HG02970 (cell line): ENCODE results near the gene TENM3.

ENCODE experiments used
- ATAC-seq: cut with Tn5 transposase; IDR thresholded peaks from one replicate; pipeline ENCODE4 v1.9.1; 2021; ENCODE audit warnings: mild to moderate bottlenecking, moderate library complexity, moderate number of reproducible peaks; ENCODE audit not compliant: unreplicated experiment, low FRiP score

TENM3 gene

DNA sequence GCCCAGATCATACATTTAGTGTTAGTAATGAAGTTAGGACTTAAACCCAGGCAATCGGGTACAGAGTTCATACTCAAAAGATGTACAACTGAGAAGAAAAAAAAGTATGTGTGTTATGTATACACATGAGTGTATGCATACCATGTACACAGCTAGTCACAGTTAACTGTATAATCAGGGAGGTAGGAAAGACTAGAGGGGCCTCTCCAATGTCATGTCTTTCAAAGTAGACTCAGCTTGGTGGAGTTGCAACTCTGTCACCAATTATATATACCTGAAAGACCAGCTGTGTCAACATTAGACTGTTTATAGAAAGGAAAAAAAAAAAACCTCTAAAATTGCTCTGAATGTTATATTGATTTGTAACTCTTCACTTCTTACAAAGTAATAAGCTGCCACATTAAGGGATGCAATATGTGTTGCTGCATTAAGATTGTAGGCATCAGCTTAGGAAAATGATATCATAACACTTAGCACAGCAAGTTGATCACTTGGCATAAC, 506.5 kb downstream of the TENM3 start:
- ATAC-seq = no peak

DNA sequence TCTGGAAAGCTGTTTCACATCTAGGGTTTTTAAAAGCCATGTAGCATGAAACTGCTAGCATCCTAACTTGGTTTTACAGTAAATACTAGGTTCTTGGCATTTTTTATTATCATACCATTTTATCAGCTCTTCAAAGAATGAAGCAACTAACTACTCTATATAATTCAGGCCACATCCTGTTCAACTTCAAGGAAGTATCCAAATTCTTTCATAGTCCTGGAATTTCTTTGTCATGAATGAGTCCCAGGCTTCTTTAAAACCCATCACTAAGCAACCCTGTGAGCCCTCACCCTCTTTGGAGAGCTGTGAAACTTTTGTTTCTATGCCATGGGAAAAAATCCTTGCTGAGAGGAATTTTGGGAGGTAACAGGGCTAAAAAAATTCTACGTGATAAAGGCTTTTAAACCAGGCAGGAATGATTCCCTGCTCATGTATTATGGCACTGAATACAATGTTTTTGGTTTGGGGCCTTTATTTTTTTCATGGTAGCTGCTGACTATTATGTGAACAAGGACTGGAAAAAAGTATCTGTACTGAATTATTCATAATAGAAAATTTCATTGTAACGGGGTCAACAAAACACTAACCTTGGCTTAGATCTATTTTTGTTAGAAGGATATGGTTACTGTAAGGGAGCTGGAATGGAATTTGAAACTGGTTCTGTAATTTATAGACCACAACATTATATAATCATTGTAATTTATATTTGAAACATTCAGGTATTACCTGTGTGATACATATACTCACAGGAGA, 509.1 kb downstream of the TENM3 start:
- no peak for ATAC-seq

- no peak for ATAC-seq
Measured at GRCh38 chr4:182754895-182755294, 511.7 kb downstream of the TENM3 start.

- ATAC-seq = no peak
Measured at GRCh38 chr4:182756161-182756690, 513.0 kb downstream of the TENM3 start.

- ATAC-seq = no peak
Measured at GRCh38 chr4:182758273-182758672, 515.1 kb downstream of the TENM3 start.

GRCh38 chr4:182760551-182761043, 517.4 kb downstream of the TENM3 start:
- no peak for ATAC-seq

DNA sequence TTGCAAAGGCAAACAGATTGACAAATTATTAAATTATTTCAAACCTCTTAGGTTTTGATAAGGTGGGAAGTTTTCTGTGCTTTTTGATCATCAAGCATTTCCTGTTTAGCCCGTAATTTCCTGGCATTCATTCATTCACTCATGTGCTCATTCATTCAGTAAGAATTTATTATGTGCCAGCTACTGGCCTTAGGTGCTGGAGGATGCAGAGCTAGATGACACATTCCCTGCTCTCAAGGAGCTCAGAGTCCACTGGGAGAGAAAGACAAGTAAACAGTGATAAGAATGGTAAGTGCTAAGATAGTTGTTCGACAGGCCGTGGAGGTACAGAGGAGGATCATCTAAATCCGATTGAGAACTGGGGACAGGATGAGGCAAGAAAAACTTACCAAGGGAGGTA, 520.9 kb downstream of the TENM3 start:
- no peak for ATAC-seq

DNA sequence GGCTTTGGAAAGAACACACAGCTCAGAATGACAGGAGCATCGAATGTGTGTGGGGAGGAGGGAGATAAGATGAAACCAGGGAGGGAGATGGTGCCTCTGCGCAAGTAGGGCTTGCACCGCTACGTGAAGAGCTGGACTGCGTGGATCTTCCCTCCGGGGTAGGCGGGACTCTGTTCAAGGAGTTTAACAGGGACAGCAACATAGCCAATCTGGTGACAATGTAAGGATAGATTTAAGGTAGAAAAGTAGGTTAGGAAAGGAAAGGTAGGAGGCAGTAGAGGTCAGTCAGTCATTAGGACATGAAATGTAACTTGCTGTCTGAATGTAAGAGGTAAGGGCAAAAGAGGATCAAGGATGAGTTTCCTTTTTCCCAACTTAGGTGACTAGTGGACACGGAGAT, 521.4 kb downstream of the TENM3 start:
- ATAC-seq = no peak

- no peak for ATAC-seq
Measured at GRCh38 chr4:182765987-182766856, 523.0 kb downstream of the TENM3 start.

GRCh38 chr4:182766857-182767250, 523.7 kb downstream of the TENM3 start:
- ATAC-seq = no peak

- ATAC-seq = no peak
Measured at GRCh38 chr4:182768838-182769237, 525.6 kb downstream of the TENM3 start.

DNA sequence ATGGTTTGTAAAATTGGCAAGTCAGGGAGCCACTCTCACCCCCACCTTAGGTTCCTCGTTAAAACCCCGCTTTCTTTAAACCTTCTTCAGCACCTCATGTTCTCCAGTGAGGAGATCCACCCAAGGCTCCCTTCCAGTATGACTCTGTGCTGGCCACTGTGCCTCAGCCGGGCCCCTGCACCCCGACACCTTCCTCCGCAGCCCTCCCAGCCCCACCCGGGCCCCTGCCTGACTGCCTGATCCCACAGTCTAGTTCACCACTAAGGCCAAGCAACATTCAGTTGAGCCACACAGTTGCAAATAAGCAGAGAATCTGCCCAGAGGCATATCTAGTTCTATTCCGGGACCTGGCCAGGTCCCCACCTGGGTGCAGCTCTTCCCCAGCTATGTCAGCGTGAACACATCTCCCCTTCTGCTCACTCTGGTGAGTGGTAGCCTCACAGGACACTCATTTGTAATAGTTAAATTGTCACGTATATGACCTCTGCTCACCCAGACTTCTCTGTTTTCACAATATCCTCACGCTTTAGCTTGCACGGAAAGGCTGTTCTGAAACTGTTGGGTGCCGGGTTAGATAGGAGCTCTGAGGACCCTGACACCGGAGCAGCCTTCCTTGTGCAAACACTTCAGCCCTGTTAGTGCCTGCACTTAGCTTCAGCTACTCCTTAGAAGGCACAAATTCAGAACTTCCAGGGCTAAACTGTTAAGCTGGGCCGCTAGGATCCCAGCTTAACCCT, 527.2 kb downstream of the TENM3 start:
- ATAC-seq = no peak

- ATAC-seq = no peak
Measured at GRCh38 chr4:182770996-182771514, 527.9 kb downstream of the TENM3 start.

DNA sequence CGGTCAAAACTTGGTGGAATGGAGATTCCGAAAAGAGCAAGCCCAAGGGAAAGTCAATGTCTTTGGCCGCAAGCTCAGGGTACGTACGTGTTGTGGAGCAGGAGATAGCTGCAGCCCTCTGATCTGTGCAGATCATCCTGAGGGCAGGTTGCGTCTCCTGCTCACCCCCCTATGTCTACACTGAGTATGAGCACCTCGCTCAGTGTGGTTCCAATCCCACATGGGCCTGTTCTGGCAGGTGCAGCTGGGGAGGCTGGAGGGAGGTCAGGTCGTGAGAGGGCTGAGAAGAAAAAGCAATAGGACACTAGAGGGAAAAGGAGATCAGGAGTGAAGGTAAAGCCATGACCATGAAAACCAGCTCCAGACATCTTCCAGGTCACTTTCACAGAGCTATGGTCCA, 531.9 kb downstream of the TENM3 start:
- no peak for ATAC-seq

- ATAC-seq = no peak
Measured at GRCh38 chr4:182776376-182777105, 533.3 kb downstream of the TENM3 start.

GRCh38 chr4:182778222-182778982, 535.2 kb downstream of the TENM3 start:
- no peak for ATAC-seq

DNA sequence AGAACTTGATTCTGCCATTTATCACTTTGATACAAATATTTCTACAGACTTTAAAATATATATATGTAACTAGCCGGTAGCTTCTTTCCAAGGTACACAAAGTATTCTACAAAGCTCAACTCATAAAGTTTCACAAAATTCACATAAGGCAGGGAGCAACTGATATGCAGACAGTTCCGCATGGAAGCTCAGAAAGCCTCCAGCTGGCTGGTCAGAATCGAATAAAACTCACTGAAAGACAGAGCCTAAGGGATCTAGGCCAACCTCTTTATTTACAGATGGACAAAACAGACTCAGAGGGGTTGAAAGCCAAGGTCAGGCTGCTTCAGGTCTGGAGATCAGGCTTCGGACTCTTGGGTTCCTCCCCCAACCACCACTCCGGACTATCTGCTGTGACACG, 543.8 kb downstream of the TENM3 start:
- no peak for ATAC-seq

GRCh38 chr4:182788201-182788600, 545.0 kb downstream of the TENM3 start:
- ATAC-seq = no peak

DNA sequence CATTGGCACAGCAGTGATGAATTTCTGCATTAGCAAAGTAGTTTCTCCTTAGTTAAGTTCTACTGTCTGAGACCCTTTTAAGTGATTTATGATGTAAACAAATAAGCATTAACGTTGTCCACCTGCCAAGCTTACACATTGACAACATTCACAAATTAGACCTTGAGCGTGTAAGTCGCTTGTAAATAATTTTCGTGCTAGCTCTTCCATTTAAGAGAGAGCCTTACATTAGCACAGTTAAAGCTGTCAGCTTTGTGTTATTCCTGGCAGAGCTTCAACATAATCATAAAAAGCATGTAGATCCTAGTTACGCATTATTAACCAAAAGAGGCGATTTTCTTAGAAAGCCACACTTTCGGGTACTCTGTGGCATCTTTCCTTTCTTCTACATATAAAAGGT, 546.3 kb downstream of the TENM3 start:
- ATAC-seq = no peak
